ENCODE measurements around the gene KRT83.

DNA sequence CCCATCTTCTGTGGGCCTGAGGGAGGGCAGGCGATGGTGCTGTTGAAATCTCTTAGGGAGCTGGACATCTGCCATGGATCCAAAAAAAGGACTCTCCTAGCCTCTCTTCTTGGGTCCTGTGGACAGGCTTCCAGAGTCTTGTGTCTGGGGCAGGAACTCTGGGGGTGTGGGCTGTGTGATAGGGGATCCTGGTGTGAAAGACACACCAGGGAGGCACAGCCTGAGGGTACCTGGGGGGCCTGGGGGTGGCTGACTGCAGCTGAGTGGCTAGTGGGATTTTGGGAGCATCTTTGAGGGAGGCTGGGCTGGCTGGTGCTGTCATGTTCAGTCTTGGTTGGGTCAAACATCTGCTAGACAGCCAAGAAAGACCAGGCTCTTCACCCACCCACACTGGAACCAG, 1.8 kb upstream of the KRT83 start:
- TF ChIP-seq, protein P1, sequence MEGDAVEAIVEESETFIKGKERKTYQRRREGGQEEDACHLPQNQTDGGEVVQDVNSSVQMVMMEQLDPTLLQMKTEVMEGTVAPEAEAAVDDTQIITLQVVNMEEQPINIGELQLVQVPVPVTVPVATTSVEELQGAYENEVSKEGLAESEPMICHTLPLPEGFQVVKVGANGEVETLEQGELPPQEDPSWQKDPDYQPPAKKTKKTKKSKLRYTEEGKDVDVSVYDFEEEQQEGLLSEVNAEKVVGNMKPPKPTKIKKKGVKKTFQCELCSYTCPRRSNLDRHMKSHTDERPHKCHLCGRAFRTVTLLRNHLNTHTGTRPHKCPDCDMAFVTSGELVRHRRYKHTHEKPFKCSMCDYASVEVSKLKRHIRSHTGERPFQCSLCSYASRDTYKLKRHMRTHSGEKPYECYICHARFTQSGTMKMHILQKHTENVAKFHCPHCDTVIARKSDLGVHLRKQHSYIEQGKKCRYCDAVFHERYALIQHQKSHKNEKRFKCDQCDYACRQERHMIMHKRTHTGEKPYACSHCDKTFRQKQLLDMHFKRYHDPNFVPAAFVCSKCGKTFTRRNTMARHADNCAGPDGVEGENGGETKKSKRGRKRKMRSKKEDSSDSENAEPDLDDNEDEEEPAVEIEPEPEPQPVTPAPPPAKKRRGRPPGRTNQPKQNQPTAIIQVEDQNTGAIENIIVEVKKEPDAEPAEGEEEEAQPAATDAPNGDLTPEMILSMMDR (IDR thresholded peaks at IDR 0.05) = no peak
- no peak for TF ChIP-seq POLR2A (IDR thresholded peaks at IDR 0.05)

Measured in uterus (tissue), 2 donors.